Activated CD4-positive, alpha-beta memory T cell treated with anti-CD3 and anti-CD28 coated beads, Interleukin-2, amount 10 ng/mL, durations not matched to agents 7 days and 5 days (primary cell): ENCODE data around the gene SP1. TPM values are rescaled to one million over a fixed set of nuclear protein-coding genes. Genes with fewer than 3 reads are reported as not detected.
"Not testable (repeated sequence)": the region's sequence is repeated elsewhere in the genome, so short reads cannot be mapped to it uniquely, and the experiment has no call there.

Source experiments
- CTCF ChIA-PET: fragments of 350-600 bp; sonication (Branson Sonifier 250); formaldehyde crosslinking; loops from one replicate; lab custom pipeline; 2021; ENCODE audit warnings: antibody characterized with exemption, inconsistent platforms; lab: Charles Lee
- POLR2A ChIA-PET: fragments of 350-600 bp; sonication (Branson Sonifier 250); formaldehyde crosslinking; loops from one replicate; lab custom pipeline; 2021; ENCODE audit warnings: antibody characterized with exemption; lab: Charles Lee
- DNase-seq: peaks from one replicate; pipeline ENCODE4 v3.0.0-alpha.2; 2020
- H3K27ac Mint-ChIP-seq: one replicate; pipeline ENCODE4 v1.8.0; 2021; ENCODE audit warnings: mild to moderate bottlenecking, mixed read lengths
- H3K27me3 Mint-ChIP-seq: one replicate; pipeline ENCODE4 v1.8.0; 2021; ENCODE audit warnings: mixed read lengths
- H3K36me3 Mint-ChIP-seq: one replicate; pipeline ENCODE4 v1.8.0; 2021; ENCODE audit warnings: low read depth, mixed read lengths
- H3K4me1 Mint-ChIP-seq: one replicate; pipeline ENCODE4 v1.8.0; 2021; ENCODE audit warnings: mixed read lengths
- H3K4me3 Mint-ChIP-seq: one replicate; pipeline ENCODE4 v1.8.0; 2021; ENCODE audit warnings: mild to moderate bottlenecking, mixed read lengths
- H3K9me3 Mint-ChIP-seq: one replicate; pipeline ENCODE4 v1.8.0; 2021; ENCODE audit warnings: mixed read lengths
- total RNA-seq, 2 experiments: library from RNA; stranded (reverse); gene quantifications; one replicate each; pipeline ENCODE4 v1.2.3, GENCODE V29; 2021

The SP1 gene
- total RNA-seq, 2 experiments from 2014 or later, result 77.1 to 85.6 TPM

- ChIA-PET CTCF (interaction anchor here (0.9 to 1.7 kb wide), 5 partner anchors 11 to 118 kb away, joined by 3 to 10 read pairs (median 4); partner anchors contain the start of gene AAAS), POLR2A (interaction anchor here (1.1 to 2.4 kb wide), 3 partner anchors 15 to 172 kb away, joined by 3 to 12 read pairs (median 3); no protein-coding TSS in a partner anchor)
- H3K36me3 Mint-ChIP-seq, result peaks cover 22% of the 10 kb centered on the region
- not testable (repeated sequence) for H3K4me3 Mint-ChIP-seq, H3K9me3 Mint-ChIP-seq, DNase-seq, H3K27ac Mint-ChIP-seq, H3K27me3 Mint-ChIP-seq
- H3K4me1 Mint-ChIP-seq, result peaks cover 27% of the 10 kb centered on the region
These were observed 59.6 kb downstream of the SP1 start for GRCh38 chr12:53439582-53439981.

- Mint-ChIP-seq H3K4me1 (peaks cover 43% of the 10 kb centered on the region), H3K27me3 (no peaks in the 10 kb centered on the region), H3K36me3 (peaks cover 37% of the 10 kb centered on the region), H3K4me3 (peak within 1 kb of the TSS; percentile 90), H3K9me3 (no peaks in the 10 kb centered on the region), H3K27ac (peak within 1 kb of the TSS; percentile 88)
- ChIA-PET CTCF (interaction anchor here (0.9 to 1.9 kb wide), 6 partner anchors 20 to 120 kb away, joined by 3 to 11 read pairs (median 7); partner anchors contain the start of gene AAAS), POLR2A (interaction anchor here (0.5 to 2.4 kb wide), 19 partner anchors 9 to 260 kb away, joined by 3 to 12 read pairs (median 3); partner anchors contain the start of genes AAAS, CSAD, MAP3K12 and TARBP2)
- DNase-seq, result peak; percentile 99
These were observed 61.3 kb downstream of the SP1 start, which contains the start of gene PRR13 for GRCh38 chr12:53441040-53441833. PRR13 (plus strand) TSS chr12:53441734; CDS start chr12:53442715, 981 bp downstream.

GRCh38 chr12:53443955-53444354 is 64.0 kb downstream of the SP1 start:
- peaks cover 53% of the 10 kb centered on the region for H3K36me3 Mint-ChIP-seq
- ChIA-PET CTCF (no interaction called here), POLR2A (interaction anchor here (1.9 kb wide), 1 partner anchor 11 kb away, joined by 5 read pairs; no protein-coding TSS in a partner anchor)
- H3K27me3 Mint-ChIP-seq, result no peaks in the 10 kb centered on the region
- H3K4me1 Mint-ChIP-seq, result peaks cover 50% of the 10 kb centered on the region
- peak overlapping the region; percentile 65 for H3K4me3 Mint-ChIP-seq
- DNase-seq, result no peak
- no peaks in the 10 kb centered on the region for H3K9me3 Mint-ChIP-seq
- peak overlapping the region; percentile 7 for H3K27ac Mint-ChIP-seq

GRCh38 chr12:53444593-53445325 is 64.8 kb downstream of the SP1 start:
- not testable (repeated sequence) for H3K27ac Mint-ChIP-seq, H3K4me3 Mint-ChIP-seq, DNase-seq, H3K27me3 Mint-ChIP-seq, H3K9me3 Mint-ChIP-seq
- Mint-ChIP-seq H3K36me3 (peaks cover 53% of the 10 kb centered on the region), H3K4me1 (peaks cover 46% of the 10 kb centered on the region)
- CTCF ChIA-PET, result interaction anchor here (0.8 kb wide), 1 partner anchor 120 kb away, joined by 3 read pairs; no protein-coding TSS in a partner anchor
- POLR2A ChIA-PET, result interaction anchor here (0.6 to 1.9 kb wide), 2 partner anchors 10 to 121 kb away, joined by 3 to 5 read pairs; no protein-coding TSS in a partner anchor

DNA sequence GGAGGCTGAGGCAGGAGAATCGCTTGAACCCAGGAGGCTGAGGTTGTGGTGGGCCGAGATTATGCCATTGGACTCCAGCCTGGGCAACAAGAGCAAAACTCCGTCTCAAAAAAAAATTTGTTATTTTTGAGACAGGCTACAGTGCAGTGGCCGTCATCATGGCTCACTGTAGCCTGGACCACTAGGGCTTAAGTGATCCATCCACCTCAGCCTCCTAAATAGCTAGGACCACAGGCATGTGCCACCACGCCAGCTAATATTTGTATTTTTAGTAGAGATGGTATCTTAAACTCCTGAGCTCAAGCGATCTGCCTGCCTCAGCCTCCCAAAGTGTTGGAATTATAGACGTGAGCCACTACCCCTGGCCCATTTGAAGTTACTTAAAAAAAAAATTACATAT is 71.0 kb downstream of the SP1 start:
- no peak overlapping the region for H3K4me3 Mint-ChIP-seq
- POLR2A ChIA-PET, result interaction anchor here (0.9 to 1.3 kb wide), 3 partner anchors 23 to 130 kb away, joined by 3 to 5 read pairs (median 4); partner anchors contain the start of genes AAAS and TARBP2
- H3K4me1 Mint-ChIP-seq, result peaks cover 46% of the 10 kb centered on the region
- CTCF ChIA-PET, result interaction anchor here (0.7 to 1.3 kb wide), 6 partner anchors 11 to 130 kb away, joined by 3 to 10 read pairs (median 4); partner anchors contain the start of gene AAAS
- DNase-seq, result no peak
- peaks cover 51% of the 10 kb centered on the region for H3K36me3 Mint-ChIP-seq
- no peaks in the 10 kb centered on the region for H3K27me3 Mint-ChIP-seq
- H3K27ac Mint-ChIP-seq, result no peak overlapping the region
- no peaks in the 10 kb centered on the region for H3K9me3 Mint-ChIP-seq

- Mint-ChIP-seq H3K4me1 (peaks cover 44% of the 10 kb centered on the region), H3K4me3 (peak within 1 kb of the TSS; percentile 100), H3K27me3 (no peaks in the 10 kb centered on the region), H3K27ac (peak within 1 kb of the TSS; percentile 99), H3K9me3 (no peaks in the 10 kb centered on the region), H3K36me3 (peaks cover 51% of the 10 kb centered on the region)
- ChIA-PET CTCF (interaction anchor here (0.7 to 1.3 kb wide), 5 partner anchors 26 to 130 kb away, joined by 3 to 6 read pairs (median 4); partner anchors contain the start of gene AAAS), POLR2A (interaction anchor here (0.9 to 1.3 kb wide), 3 partner anchors 23 to 130 kb away, joined by 3 to 5 read pairs (median 4); partner anchors contain the start of genes AAAS and TARBP2)
- peak; percentile 98 for DNase-seq
These were observed 71.7 kb downstream of the SP1 start, which contains the start of gene PCBP2 for GRCh38 chr12:53451661-53452158. PCBP2 (plus strand) TSS chr12:53452102; CDS start chr12:53454801, 2,699 bp downstream.

- peak overlapping the region; percentile 100 for H3K4me3 Mint-ChIP-seq
- H3K36me3 Mint-ChIP-seq, result peaks cover 54% of the 10 kb centered on the region
- CTCF ChIA-PET, result interaction anchor here (0.7 to 4.0 kb wide), 7 partner anchors 23 to 107 kb away, joined by 3 to 34 read pairs (median 4); partner anchors contain the start of gene SP1
- peak overlapping the region; percentile 99 for H3K27ac Mint-ChIP-seq
- peaks cover 44% of the 10 kb centered on the region for H3K4me1 Mint-ChIP-seq
- no peaks in the 10 kb centered on the region for H3K27me3 Mint-ChIP-seq
- POLR2A ChIA-PET, result interaction anchor here (0.8 to 16.7 kb wide), 7 partner anchors 10 to 73 kb away, joined by 3 to 281 read pairs (median 3); partner anchors contain the start of genes SP1 and TARBP2
- DNase-seq, result peak; percentile 76
- no peaks in the 10 kb centered on the region for H3K9me3 Mint-ChIP-seq
These were observed 72.4 kb downstream of the SP1 start for GRCh38 chr12:53452159-53453077.

GRCh38 chr12:53453953-53454640 is 74.1 kb downstream of the SP1 start:
- DNase-seq, result no peak
- peak overlapping the region; percentile 100 for H3K4me3 Mint-ChIP-seq
- H3K27ac Mint-ChIP-seq, result peak overlapping the region; percentile 99
- CTCF ChIA-PET, result interaction anchor here (1.5 to 4.0 kb wide), 4 partner anchors 21 to 133 kb away, joined by 6 to 34 read pairs (median 6); partner anchors contain the start of genes AAAS and TARBP2
- H3K36me3 Mint-ChIP-seq, result peaks cover 57% of the 10 kb centered on the region
- POLR2A ChIA-PET, result interaction anchor here (0.7 to 16.7 kb wide), 8 partner anchors 9 to 133 kb away, joined by 3 to 281 read pairs (median 4); partner anchors contain the start of genes AAAS, PRR13 and TARBP2
- H3K9me3 Mint-ChIP-seq, result no peaks in the 10 kb centered on the region
- H3K4me1 Mint-ChIP-seq, result peaks cover 46% of the 10 kb centered on the region
- no peaks in the 10 kb centered on the region for H3K27me3 Mint-ChIP-seq

DNA sequence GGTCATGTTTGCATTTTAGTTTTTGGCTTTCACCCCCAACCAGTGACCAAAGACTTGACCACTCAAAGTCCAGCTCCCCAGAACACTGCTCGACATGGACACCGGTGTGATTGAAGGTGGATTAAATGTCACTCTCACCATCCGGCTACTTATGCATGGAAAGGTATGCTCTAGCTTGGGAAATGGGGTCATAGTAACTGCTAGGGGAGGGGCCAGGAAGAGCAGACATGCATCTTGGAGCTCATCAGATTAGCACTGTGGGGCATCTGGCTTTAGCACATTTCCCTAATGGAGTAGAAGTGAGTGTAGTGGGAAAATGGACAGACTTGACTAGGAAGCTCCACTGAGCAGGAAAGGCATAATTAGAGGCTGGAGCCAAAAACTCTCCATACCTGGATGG is 74.7 kb downstream of the SP1 start:
- POLR2A ChIA-PET, result interaction anchor here (0.7 to 16.7 kb wide), 5 partner anchors 10 to 47 kb away, joined by 3 to 281 read pairs (median 12); partner anchors contain the start of genes PRR13 and TARBP2
- Mint-ChIP-seq H3K4me1 (peaks cover 49% of the 10 kb centered on the region), H3K9me3 (no peaks in the 10 kb centered on the region), H3K36me3 (peaks cover 61% of the 10 kb centered on the region), H3K27ac (peak overlapping the region; percentile 49), H3K4me3 (peak overlapping the region; percentile 100), H3K27me3 (no peaks in the 10 kb centered on the region)
- CTCF ChIA-PET, result interaction anchor here (1.1 to 4.0 kb wide), 5 partner anchors 14 to 134 kb away, joined by 4 to 34 read pairs (median 6); partner anchors contain the start of genes AAAS and TARBP2
- no peak for DNase-seq

DNA sequence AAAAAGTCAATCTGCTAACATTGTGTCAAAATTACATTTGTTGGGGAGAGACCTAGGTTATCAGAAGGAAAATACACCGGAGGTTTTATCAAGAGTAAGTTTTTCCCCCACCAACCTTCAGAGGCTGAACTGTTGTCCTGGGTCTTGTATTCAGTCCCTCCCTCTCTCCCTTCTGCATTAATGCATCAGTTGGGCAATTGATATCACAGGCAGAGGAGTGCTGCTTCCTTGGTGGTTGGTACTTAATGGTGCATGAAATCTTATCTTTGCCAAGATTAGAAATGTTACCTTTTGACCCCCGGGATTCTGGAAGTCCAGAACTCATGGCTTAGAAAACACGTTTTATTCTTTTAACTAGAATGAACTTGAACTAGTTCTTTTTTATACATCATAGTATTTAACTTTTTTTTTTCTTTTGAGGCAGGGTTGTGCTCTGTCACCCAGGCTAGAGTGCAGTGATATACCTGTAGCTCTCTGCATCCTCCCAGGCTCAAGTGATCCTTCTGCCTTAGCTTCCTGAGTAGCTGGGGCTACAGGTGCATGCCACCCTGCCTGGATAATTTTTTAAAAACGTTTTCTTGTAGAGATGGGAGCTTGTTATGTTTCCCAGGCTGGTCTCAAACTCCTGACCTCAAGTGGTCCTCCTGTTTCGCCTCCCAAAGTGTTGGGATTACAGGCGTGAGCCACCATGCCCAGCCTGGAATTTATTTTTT is 76.8 kb downstream of the SP1 start:
- Mint-ChIP-seq H3K27me3 (no peaks in the 10 kb centered on the region), H3K4me1 (peaks cover 55% of the 10 kb centered on the region), H3K27ac (no peak overlapping the region)

More for the DNA sequence above, 76.8 kb downstream of the SP1 start:
- POLR2A ChIA-PET, result interaction anchor here (0.8 to 16.7 kb wide), 4 partner anchors 17 to 45 kb away, joined by 3 to 281 read pairs (median 14); partner anchors contain the start of gene TARBP2
- no peaks in the 10 kb centered on the region for H3K9me3 Mint-ChIP-seq
- DNase-seq, result no peak
- peaks cover 82% of the 10 kb centered on the region for H3K36me3 Mint-ChIP-seq
- CTCF ChIA-PET, result no interaction called here
- H3K4me3 Mint-ChIP-seq, result no peak overlapping the region
